Endothelial cell (in vitro differentiated cells): ENCODE results near the gene MAN2A2. TPM values are rescaled to one million over a fixed set of nuclear protein-coding genes. Genes with fewer than 3 reads are reported as not detected.

Experiments
- DNase-seq: peaks from one replicate; pipeline ENCODE4 v3.0.0; 2021; ENCODE audit warnings: low spot score
- H3K27ac Mint-ChIP-seq: one replicate; pipeline ENCODE4 v1.8.0; 2021; ENCODE audit warnings: mixed read lengths, inconsistent platforms; ENCODE audit not compliant: unreplicated experiment
- H3K27me3 Mint-ChIP-seq: one replicate; pipeline ENCODE4 v1.8.0; 2021; ENCODE audit warnings: mild to moderate bottlenecking, moderate library complexity, mixed read lengths, inconsistent platforms; ENCODE audit not compliant: unreplicated experiment
- H3K36me3 Mint-ChIP-seq: one replicate; pipeline ENCODE4 v1.8.0; 2021; ENCODE audit warnings: mild to moderate bottlenecking, low read depth, mixed read lengths, inconsistent platforms; ENCODE audit not compliant: unreplicated experiment
- H3K4me1 Mint-ChIP-seq: one replicate; pipeline ENCODE4 v1.8.0; 2021; ENCODE audit warnings: mild to moderate bottlenecking, mixed read lengths, inconsistent platforms; ENCODE audit not compliant: unreplicated experiment
- H3K4me3 Mint-ChIP-seq: one replicate; pipeline ENCODE4 v1.8.0; 2021; ENCODE audit warnings: mild to moderate bottlenecking, mixed read lengths, inconsistent platforms; ENCODE audit not compliant: unreplicated experiment
- H3K9me3 Mint-ChIP-seq: one replicate; pipeline ENCODE4 v1.8.0; 2021; ENCODE audit warnings: mixed read lengths, inconsistent platforms; ENCODE audit not compliant: unreplicated experiment
- CTCF ChIP-seq: fragments of 200-600 bp; sonication (generic); IDR thresholded peaks from one replicate; pipeline ENCODE4 v1.5.0; 2021; ENCODE audit warnings: antibody characterized with exemption; ENCODE audit not compliant: unreplicated experiment
- total RNA-seq: library from RNA; stranded (reverse); fragmentation: NEBNext Ultra II Directional; extraction: Animal tissue kit (Norgen Biotek cat#: 25700); gene quantifications from one replicate; pipeline ENCODE4 v1.2.1, GENCODE V29; 2021; ENCODE audit not compliant: unreplicated experiment

Gene MAN2A2
- total RNA-seq, 1 donor from 2014 or later, result 72.2 TPM

DNA sequence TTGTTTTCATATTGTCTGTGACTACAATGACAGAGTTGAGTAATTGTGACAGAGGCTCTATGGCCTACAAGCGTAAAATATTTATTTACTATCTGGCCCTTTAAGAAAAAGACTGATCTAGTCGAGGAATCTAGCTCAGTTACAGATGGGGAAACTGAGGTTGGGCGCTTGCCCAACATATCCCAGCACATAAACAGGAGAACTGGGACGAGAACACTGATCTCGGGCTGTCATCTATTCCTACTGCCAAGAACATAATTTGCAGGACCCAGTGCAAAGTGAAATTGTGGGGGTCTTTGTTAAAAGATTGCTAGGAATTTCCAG lies 16.8 kb upstream of the MAN2A2 start:
- Mint-ChIP-seq H3K27me3 (no peaks in the 10 kb centered on the region), H3K4me3 (peak overlapping the region; percentile 65), H3K4me1 (peaks cover 26% of the 10 kb centered on the region), H3K36me3 (peaks cover 11% of the 10 kb centered on the region), H3K27ac (peak overlapping the region; percentile 26), H3K9me3 (no peaks in the 10 kb centered on the region)
- peak; percentile 18 for TF ChIP-seq CTCF
- no peak for DNase-seq

GRCh38 chr15:90887037-90887481 lies 16.0 kb upstream of the MAN2A2 start:
- Mint-ChIP-seq H3K9me3 (no peaks in the 10 kb centered on the region), H3K27ac (no peak overlapping the region), H3K4me1 (peaks cover 26% of the 10 kb centered on the region), H3K27me3 (peaks cover 2% of the 10 kb centered on the region), H3K4me3 (no peak overlapping the region), H3K36me3 (peaks cover 15% of the 10 kb centered on the region)
- no peak for DNase-seq
- TF ChIP-seq CTCF, result no peak

DNA sequence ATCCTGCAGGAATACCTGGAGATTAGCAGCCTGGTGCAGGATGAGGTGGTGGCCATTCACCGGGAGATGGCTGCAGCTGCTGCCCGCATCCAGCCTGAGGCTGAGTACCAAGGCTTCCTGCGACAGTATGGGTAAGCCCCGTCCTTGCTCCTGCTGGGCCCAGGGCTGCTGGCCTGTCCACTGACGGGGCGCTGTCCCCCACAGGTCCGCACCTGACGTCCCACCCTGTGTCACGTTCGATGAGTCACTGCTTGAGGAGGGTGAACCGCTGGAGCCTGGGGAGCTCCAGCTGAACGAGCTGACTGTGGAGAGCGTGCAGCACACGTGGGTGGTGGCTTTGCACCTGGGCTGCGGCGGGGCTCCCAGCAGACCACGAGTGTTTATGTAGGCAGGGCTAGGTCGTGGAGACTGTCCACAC lies 13.8 kb upstream of the MAN2A2 start:
- Mint-ChIP-seq H3K27me3 (peaks cover 4% of the 10 kb centered on the region), H3K27ac (no peak overlapping the region), H3K4me3 (no peak overlapping the region), H3K4me1 (peaks cover 20% of the 10 kb centered on the region), H3K9me3 (no peaks in the 10 kb centered on the region), H3K36me3 (peaks cover 27% of the 10 kb centered on the region)
- no peak for DNase-seq
- TF ChIP-seq CTCF, result no peak

- Mint-ChIP-seq H3K27me3 (peaks cover 4% of the 10 kb centered on the region), H3K36me3 (peaks cover 27% of the 10 kb centered on the region), H3K4me3 (no peak overlapping the region), H3K9me3 (no peaks in the 10 kb centered on the region), H3K27ac (no peak overlapping the region), H3K4me1 (peaks cover 19% of the 10 kb centered on the region)
- DNase-seq, result no peak
- no peak for TF ChIP-seq CTCF
Observed at GRCh38 chr15:90889736-90890456, 13.2 kb upstream of the MAN2A2 start.

DNA sequence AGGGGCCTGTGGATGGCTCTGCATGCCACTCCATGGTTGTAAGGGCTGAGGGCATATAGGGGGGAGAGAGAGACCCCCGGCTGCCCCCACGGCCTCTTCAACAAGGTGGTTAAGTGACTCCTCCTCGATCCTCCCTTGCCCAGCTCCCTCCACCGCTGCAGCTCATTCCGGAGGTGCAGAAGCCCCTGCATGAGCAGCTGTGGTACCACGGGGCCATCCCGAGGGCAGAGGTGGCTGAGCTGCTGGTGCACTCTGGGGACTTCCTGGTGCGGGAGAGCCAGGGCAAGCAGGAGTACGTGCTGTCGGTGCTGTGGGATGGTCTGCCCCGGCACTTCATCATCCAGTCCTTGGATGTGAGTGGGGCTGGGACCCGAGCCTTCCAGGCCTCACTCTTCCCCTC lies 12.3 kb upstream of the MAN2A2 start:
- peaks cover 4% of the 10 kb centered on the region for H3K27me3 Mint-ChIP-seq
- no peak for DNase-seq
- H3K4me3 Mint-ChIP-seq, result no peak overlapping the region

More for the DNA sequence above, 12.3 kb upstream of the MAN2A2 start:
- Mint-ChIP-seq H3K4me1 (peaks cover 9% of the 10 kb centered on the region), H3K9me3 (no peaks in the 10 kb centered on the region), H3K27ac (no peak overlapping the region), H3K36me3 (peaks cover 32% of the 10 kb centered on the region)
- no peak for TF ChIP-seq CTCF
